Measurements from ENCODE around the gene PUSL1.
A peak's percentile ranks its signal among the peaks of the same experiment; 100 is the strongest.

PUSL1 gene

GRCh38 chr1:1299686-1300351, 8.6 kb upstream of the PUSL1 start:
- H3K4me3 ChIP-seq (ENCODE audit: low read length) = no peak overlapping the region
- peak; percentile 45 for TF ChIP-seq CTCF (IDR thresholded peaks at IDR 0.05; ENCODE audit: insufficient read depth, low read depth, low read length, missing control alignments)
- DNase-seq (ENCODE audit: low read depth) = peak; percentile 35

DNA sequence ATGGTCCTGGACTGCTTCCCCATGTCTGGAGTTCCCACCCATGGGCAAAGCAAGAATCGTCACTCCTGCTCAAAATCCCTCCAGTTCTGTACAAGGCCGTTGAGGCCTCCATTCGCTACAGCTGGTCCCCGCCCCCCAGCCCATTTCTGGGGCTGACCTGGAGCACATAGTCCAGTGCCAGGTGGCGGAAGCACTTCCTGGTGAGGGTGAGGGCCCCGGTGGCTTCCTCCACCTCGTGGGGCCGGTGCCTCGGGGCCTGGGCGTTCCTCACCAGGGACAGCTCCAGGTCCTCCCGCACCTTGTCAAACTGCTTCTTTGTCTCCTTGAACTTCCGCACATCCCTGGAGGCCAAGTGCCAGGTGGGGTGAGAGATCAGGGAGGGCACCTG, 8.1 kb upstream of the PUSL1 start:
- TF ChIP-seq CTCF (IDR thresholded peaks at IDR 0.05; ENCODE audit: insufficient read depth, low read depth, low read length, missing control alignments) = no peak
- DNase-seq (ENCODE audit: low read depth) = no peak
- no peak overlapping the region for H3K4me3 ChIP-seq (ENCODE audit: low read length)

DNA sequence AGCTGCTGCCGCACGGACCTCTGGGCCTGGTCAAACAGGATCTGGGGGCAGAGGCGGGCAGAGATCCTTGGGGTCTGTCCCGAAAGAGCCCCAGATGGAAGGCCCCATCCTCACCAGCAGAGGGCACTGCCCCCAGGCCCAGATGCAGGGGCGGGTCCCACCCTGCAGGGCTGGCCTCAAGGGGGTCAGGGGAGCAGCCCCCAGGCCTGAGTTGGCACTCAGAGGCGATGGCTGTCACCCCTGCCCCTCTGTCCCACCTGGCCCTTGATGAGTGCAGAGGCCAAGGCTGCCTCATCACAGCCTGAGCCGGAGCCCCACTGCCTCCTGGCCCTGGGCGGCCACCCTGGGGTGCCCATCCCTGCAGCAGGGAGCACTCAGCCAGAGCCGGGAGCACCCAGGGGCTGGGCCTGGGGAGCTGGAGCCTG, 6.4 kb upstream of the PUSL1 start:
- H3K4me3 ChIP-seq (ENCODE audit: low read length) = no peak overlapping the region
- DNase-seq (ENCODE audit: low read depth) = no peak
- peak; percentile 30 for TF ChIP-seq CTCF (IDR thresholded peaks at IDR 0.05; ENCODE audit: insufficient read depth, low read depth, low read length, missing control alignments)

GRCh38 chr1:1302951-1303509, 5.4 kb upstream of the PUSL1 start:
- DNase-seq (ENCODE audit: low read depth) = peak; percentile 70
- no peak for TF ChIP-seq CTCF (IDR thresholded peaks at IDR 0.05; ENCODE audit: insufficient read depth, low read depth, low read length, missing control alignments)
- no peak overlapping the region for H3K4me3 ChIP-seq (ENCODE audit: low read length)

DNA sequence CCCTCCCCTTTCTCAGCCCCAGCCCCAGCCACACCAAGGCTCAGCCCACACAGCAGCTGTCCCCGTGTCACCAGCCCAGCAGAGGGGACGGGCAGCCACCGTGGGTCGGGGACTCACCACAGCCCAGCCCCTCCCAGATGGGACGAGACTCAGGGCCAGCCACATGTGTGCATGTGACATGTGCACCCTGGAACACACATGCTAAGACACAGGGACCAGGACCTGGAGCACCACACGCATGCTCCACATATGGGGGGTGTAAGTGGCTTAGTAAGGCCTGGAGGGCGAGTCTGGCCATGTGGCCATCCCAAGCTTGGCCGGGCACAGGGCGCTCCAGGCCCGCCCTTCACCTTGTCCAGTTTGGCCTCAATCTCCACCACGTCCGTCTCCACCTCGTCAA, 4.7 kb upstream of the PUSL1 start:
- DNase-seq (ENCODE audit: low read depth) = no peak
- no peak overlapping the region for H3K4me3 ChIP-seq (ENCODE audit: low read length)
- no peak for TF ChIP-seq CTCF (IDR thresholded peaks at IDR 0.05; ENCODE audit: insufficient read depth, low read depth, low read length, missing control alignments)

- peak overlapping the region; percentile 78 for H3K4me3 ChIP-seq (ENCODE audit: low read length)
- no peak for TF ChIP-seq CTCF (IDR thresholded peaks at IDR 0.05; ENCODE audit: insufficient read depth, low read depth, low read length, missing control alignments)
- DNase-seq (ENCODE audit: low read depth) = peak; percentile 81
These were observed 3.8 kb upstream of the PUSL1 start for GRCh38 chr1:1304331-1305299.

All from epithelial cell of esophagus (primary cell).